DLD1 (cell line): ENCODE measurements around the gene NID2.

ENCODE experiments used
- in situ Hi-C: cut with HindIII; loops from 2 replicates; pipeline ENCODE4 v1.10.0; 2017; ENCODE audit warnings: low sequenced_read_pairs

NID2 gene

GRCh38 chr14:52080158-52080800 is 11.4 kb upstream of the NID2 start:
- in situ Hi-C loops, result no loop called here

GRCh38 chr14:52079239-52079959 is 10.5 kb upstream of the NID2 start:
- in situ Hi-C loops, result no loop called here

- in situ Hi-C loops, result no loop called here
Observed at GRCh38 chr14:52078721-52079120, 9.9 kb upstream of the NID2 start.

- in situ Hi-C loops, result no loop called here
Observed at GRCh38 chr14:52078095-52078531, 9.3 kb upstream of the NID2 start.

GRCh38 chr14:52077256-52077979 is 8.6 kb upstream of the NID2 start:
- in situ Hi-C loops, result no loop called here

GRCh38 chr14:52076334-52076733 is 7.5 kb upstream of the NID2 start:
- in situ Hi-C loops, result no loop called here

DNA sequence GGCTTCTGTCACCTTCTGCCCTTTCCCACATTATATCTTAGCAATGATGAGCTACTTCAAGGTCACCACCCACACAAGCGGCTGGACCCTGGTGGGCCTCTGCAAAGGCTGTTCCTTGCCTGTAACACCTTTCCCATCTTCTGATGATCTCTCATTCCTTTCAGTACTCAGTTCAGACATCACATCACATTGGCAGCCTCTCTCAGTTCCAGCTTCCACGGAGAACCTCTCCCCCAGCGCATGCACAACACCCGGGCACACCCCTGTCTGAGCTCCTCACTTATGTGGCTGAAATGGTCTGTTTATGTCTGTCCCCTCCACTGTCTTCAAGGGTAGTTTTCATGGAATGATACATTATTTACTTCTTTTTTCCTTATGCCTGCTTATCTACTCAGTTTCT is 6.5 kb upstream of the NID2 start:
- in situ Hi-C loops, result no loop called here

- in situ Hi-C loops, result no loop called here
Observed at GRCh38 chr14:52073251-52073650, 4.4 kb upstream of the NID2 start.

GRCh38 chr14:52072266-52072780 is 3.5 kb upstream of the NID2 start:
- in situ Hi-C loops, result no loop called here

GRCh38 chr14:52071675-52072074 is 2.8 kb upstream of the NID2 start:
- in situ Hi-C loops, result no loop called here

- in situ Hi-C loops, result no loop called here
Observed at GRCh38 chr14:52070051-52070431, 1.2 kb upstream of the NID2 start.

DNA sequence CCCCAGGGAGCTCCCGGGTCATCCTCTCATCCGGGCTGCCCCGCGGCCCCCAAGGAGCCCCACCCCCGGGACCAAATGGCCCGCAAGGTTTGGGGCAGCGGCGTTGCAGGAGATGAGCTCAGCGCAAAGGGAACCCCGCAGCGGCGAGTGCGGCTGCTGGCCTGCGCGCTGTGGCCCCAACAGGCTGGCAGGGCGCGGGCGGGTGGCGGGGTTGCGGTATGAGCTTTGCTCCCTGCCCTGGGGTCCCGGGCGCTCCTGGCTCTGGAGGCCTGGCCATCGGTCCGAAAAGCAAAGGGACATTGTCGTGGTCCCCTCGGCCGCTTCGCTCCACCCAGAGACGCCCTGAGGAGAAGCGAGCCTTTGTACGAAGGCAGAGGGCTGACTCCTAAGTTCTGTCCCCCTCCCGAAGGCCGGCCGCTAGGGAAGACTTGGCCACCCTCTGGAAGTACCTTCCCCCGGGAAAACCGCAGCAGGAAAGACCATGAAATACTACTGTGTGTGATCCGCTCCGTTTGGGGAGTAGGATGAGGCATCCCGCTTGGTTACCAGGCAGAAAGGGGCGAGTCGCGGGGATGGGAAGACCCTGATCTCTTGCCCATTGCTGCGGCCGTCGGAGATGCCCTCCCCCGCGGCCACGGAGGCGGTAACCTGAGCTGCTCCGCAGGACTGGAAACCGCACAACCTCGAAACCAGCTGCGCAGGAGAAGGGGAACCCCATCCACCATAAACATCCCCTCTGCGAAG is 620 bp upstream of the NID2 start:
- in situ Hi-C loops, result no loop called here

- in situ Hi-C loops, result no loop called here
Observed at GRCh38 chr14:52067873-52068614, 815 bp downstream of the NID2 start.

GRCh38 chr14:52064174-52064573 is 4.7 kb downstream of the NID2 start:
- in situ Hi-C loops, result no loop called here

- in situ Hi-C loops, result no loop called here
Observed at GRCh38 chr14:52063052-52063462, 5.8 kb downstream of the NID2 start.

- in situ Hi-C loops, result no loop called here
Observed at GRCh38 chr14:52061890-52062289, 7.0 kb downstream of the NID2 start.

DNA sequence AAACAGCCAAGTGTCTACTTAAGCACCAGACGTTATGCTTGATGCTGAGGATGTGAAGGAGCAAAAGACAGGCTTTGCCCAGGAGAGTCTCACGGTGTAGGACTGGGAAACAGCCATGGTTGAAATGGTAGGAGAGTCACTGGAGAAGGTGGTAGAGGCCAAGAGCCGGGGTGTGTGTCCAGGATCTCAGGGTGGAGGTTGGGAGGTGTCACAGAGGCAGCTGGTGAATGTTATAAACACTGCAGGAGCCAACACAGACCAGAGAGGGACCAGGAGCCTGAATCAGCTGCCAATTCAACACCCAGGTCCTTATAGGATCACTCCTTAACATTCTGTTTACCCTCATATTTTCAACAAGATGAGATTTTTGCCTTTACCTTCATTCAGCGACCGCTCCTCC is 7.5 kb downstream of the NID2 start:
- in situ Hi-C loops, result no loop called here

- in situ Hi-C loops, result no loop called here
Observed at GRCh38 chr14:52060080-52060479, 8.8 kb downstream of the NID2 start.

- in situ Hi-C loops, result no loop called here
Observed at GRCh38 chr14:52059649-52060048, 9.2 kb downstream of the NID2 start.

- in situ Hi-C loops, result no loop called here
Observed at GRCh38 chr14:52058341-52058740, 10.5 kb downstream of the NID2 start.
